Duodenal mucosa (tissue), 2 donors: ENCODE data around the gene PIK3CB.

Source experiments
- H3K27ac ChIP-seq: one replicate; pipeline ENCODE4 v1.7.0; 2013; ENCODE audit warnings: low read depth, low read length
- H3K27me3 ChIP-seq, 2 donors: one replicate each; pipeline ENCODE4 v1.7.0; 2013; ENCODE audit warnings: low read length in 2 of 2, control low read depth in 1 of 2; ENCODE audit not compliant: insufficient read depth in 2 of 2, control insufficient read depth in 1 of 2
- H3K36me3 ChIP-seq, 2 donors: one replicate each; pipeline ENCODE4 v1.7.0; 2013; ENCODE audit warnings: low read length in 2 of 2, control low read depth in 1 of 2; ENCODE audit not compliant: insufficient read depth in 2 of 2, control insufficient read depth in 1 of 2
- H3K4me1 ChIP-seq, 2 donors: one replicate each; pipeline ENCODE4 v1.7.0; 2013; ENCODE audit warnings: low read length in 2 of 2, control low read depth in 1 of 2; ENCODE audit not compliant: insufficient read depth in 2 of 2, control insufficient read depth in 1 of 2
- H3K4me3 ChIP-seq, 2 donors: one replicate each; pipeline ENCODE4 v1.7.0; 2013; ENCODE audit warnings: low read length in 2 of 2, low read depth in 1 of 2
- H3K9ac ChIP-seq, 2 donors: one replicate each; pipeline ENCODE4 v1.7.0; 2013; ENCODE audit warnings: low read length in 2 of 2, low read depth in 1 of 2
- H3K9me3 ChIP-seq, 2 donors: one replicate each; pipeline ENCODE4 v1.7.0; 2013; ENCODE audit warnings: low read length in 2 of 2, control low read depth in 1 of 2; ENCODE audit not compliant: control insufficient read depth in 1 of 2

PIK3CB gene

DNA sequence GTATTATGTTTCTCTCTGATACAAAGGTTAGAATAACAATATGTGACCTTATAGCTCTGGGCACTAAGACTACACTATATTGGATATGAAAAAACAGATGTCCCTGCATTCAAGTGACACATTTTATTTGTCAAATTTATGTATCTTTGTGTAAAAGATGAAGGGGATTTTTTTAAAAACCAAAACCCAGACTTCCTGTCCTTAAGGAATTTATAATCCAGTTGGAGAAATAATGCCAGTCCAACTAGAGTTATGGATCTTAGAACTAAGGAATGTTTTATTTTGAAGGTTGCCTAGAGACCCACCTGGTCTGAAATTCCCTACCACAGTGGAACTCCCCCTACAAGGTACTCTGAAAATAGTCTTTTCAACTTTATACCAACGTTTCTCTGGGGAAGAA, 33.3 kb upstream of the PIK3CB start:
- Histone ChIP-seq H3K4me3 (no peak overlapping the region), H3K27ac (no peak overlapping the region), H3K9ac (no peak overlapping the region), H3K27me3 (no peaks in the 10 kb centered on the region), H3K36me3 (no peaks in the 10 kb centered on the region), H3K9me3 (no peaks in the 10 kb centered on the region), H3K4me1 (peaks cover 7 to 10% of the 10 kb centered on the region in 2 donors)

DNA sequence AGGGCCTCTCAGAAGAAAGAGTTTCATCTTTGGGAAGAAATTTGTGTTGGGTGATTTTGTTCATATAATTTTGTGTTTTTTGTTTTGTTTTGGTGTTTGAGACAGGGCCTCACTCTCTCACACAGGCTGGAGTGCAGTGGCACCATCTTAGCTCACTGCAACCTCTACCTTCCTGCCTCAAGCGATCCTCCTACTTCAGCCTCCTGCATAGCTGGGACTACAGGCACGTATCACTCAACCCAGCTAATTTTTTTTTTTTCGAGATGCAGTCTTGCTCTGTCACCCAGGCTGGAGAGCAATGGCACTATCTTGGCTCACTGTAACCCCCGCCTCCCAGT, 29.0 kb upstream of the PIK3CB start:
- Histone ChIP-seq H3K4me1 (peaks cover 21 to 24% of the 10 kb centered on the region in 2 donors), H3K9ac (no peak overlapping the region), H3K36me3 (no peaks in the 10 kb centered on the region), H3K9me3 (no peaks in the 10 kb centered on the region), H3K27me3 (no peaks in the 10 kb centered on the region), H3K27ac (peak overlapping the region; percentile 68), H3K4me3 (no peak overlapping the region)

DNA sequence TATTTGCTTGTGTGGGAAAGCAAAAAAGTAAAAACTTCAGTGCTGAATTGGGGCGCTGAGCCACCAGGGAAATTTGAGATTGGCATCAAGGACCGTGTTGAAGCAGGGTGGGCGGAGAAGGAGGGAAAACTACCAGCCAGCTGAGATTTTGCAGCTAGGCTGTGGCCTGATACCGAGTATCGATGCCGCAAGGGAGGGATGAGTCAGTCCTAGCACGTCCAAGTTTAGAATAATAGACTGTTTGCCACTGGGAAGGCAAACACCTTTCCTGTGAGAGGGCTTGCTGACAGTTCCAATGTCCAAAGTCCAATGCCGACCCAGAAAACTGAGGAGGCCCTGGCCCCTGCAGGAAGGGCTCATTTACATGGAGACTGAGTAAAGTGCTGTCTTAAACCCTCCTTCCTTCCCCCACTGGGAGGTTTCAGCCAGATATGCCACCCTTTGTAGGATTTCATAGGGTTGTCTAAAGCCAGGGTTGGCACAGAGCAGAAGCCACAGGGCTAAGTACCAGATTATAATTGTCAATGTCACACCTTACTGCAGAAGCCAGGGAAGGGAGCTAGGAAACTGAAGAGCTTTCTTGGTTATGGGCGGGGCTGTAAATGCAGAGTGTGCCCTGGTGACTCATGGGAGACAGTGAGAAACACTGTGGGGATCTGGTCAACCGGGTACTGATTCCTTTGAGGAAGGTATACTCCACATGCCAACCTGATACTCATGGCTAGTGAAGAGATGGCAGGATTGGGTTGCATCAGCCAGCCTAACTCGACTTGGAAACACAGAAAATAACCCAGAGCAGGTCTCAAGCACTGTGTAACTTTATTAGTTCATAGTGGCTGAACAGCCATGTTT, 28.4 kb upstream of the PIK3CB start:
- no peaks in the 10 kb centered on the region for H3K27me3 ChIP-seq
- H3K36me3 ChIP-seq: no peaks in the 10 kb centered on the region
- peak overlapping the region; percentile 19 to 48 for H3K4me3 ChIP-seq
- H3K27ac ChIP-seq: peak overlapping the region; percentile 68
- no peaks in the 10 kb centered on the region for H3K9me3 ChIP-seq
- H3K4me1 ChIP-seq: peaks cover 21 to 24% of the 10 kb centered on the region in 2 donors
- peak overlapping the region; percentile 39 to 60 for H3K9ac ChIP-seq

DNA sequence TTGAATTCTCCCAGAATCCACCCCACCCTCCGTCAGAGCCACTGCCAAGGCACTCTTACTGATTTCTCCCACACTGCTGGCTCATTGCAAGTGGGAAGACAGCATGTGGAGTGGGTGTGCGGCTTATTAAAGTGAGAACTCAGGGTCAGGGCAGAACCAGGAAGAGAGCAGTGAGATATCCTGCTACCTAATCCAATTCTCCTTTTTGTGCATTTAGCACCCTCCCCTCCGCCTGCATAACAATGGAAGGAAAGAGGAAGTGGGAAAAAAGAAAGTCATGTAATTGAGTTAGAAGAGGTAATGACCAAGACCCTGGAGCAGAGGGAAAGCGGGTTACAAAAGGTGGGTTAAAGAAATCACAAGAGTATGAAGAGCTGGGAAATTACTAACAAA, 27.8 kb upstream of the PIK3CB start:
- Histone ChIP-seq H3K9me3 (no peaks in the 10 kb centered on the region), H3K36me3 (no peaks in the 10 kb centered on the region), H3K4me3 (peak overlapping the region; percentile 19 to 48), H3K9ac (peak overlapping the region; percentile 39 to 60), H3K27ac (peak overlapping the region; percentile 54), H3K27me3 (no peaks in the 10 kb centered on the region), H3K4me1 (peaks cover 21 to 24% of the 10 kb centered on the region in 2 donors)

DNA sequence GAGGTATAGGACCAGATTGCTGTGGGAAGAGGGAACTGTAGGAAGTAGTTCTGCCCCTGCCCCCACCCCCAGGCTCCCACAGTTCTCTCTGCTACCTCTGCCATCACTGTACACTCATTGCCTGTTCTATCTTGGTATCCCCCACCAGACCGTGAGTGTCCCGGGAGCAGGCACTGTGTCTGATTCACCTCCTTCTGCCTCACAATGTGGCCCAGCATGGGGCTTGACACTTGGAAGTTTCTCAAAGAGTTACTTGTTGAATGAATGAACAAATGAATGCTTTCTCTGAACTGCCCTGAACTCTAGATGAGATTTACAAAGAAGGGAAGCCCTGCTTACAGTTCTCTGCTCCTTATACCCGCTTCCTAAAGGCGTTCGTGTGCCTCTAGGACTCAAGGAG, 27.1 kb upstream of the PIK3CB start:
- H3K9ac ChIP-seq: no peak overlapping the region
- H3K27ac ChIP-seq: no peak overlapping the region
- H3K27me3 ChIP-seq: no peaks in the 10 kb centered on the region
- peaks cover 21 to 24% of the 10 kb centered on the region in 2 donors for H3K4me1 ChIP-seq
- no peaks in the 10 kb centered on the region for H3K36me3 ChIP-seq
- H3K9me3 ChIP-seq: no peaks in the 10 kb centered on the region
- H3K4me3 ChIP-seq: no peak overlapping the region

DNA sequence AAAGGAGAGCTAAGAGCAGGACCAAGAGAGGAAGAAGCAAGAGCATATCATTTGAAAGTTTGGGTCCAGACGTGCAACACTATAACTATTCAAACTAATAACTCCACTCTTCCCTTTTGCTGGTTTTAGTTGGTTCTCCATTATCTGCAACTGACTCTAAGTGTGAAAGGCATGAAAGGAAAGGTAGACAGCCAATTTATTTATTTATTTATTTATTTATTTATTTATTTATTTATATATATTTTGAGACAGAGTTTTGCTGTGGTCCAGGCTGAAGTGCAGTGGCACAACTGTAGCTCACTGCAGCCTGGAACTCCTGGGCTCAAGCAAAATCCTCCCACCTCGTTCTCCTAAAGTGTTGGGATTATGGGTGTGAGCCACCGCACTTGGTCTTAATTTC, 22.1 kb upstream of the PIK3CB start:
- H3K36me3 ChIP-seq: no peaks in the 10 kb centered on the region
- no peak overlapping the region for H3K27ac ChIP-seq
- no peaks in the 10 kb centered on the region for H3K9me3 ChIP-seq
- no peak overlapping the region for H3K4me3 ChIP-seq
- H3K4me1 ChIP-seq: peaks cover 2 to 6% of the 10 kb centered on the region in 2 donors
- no peaks in the 10 kb centered on the region for H3K27me3 ChIP-seq
- H3K9ac ChIP-seq: no peak overlapping the region

DNA sequence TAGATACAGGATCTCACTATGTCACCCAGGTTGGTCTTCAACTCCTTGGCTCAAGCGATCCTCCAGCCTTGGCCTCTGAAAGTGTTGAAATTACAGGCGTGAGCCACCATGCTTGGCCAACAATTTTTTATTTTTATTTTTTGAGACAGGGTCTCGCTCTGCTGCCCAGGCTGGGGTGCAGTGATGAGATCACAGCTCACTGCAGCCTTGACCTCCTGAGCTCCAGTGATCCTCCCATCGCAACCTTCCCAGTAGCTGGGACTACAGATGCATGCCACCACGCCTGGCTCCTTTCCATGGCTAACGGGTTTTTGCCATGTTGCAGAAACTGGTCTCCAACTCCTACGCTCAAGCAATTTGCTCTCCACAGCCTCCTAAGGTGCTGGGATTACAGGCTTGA, 20.2 kb upstream of the PIK3CB start:
- H3K27ac ChIP-seq: no peak overlapping the region
- no peaks in the 10 kb centered on the region for H3K36me3 ChIP-seq
- no peak overlapping the region for H3K4me3 ChIP-seq
- peaks cover 0 to 4% of the 10 kb centered on the region in 2 donors for H3K4me1 ChIP-seq
- H3K9ac ChIP-seq: no peak overlapping the region
- no peaks in the 10 kb centered on the region for H3K9me3 ChIP-seq
- H3K27me3 ChIP-seq: no peaks in the 10 kb centered on the region

DNA sequence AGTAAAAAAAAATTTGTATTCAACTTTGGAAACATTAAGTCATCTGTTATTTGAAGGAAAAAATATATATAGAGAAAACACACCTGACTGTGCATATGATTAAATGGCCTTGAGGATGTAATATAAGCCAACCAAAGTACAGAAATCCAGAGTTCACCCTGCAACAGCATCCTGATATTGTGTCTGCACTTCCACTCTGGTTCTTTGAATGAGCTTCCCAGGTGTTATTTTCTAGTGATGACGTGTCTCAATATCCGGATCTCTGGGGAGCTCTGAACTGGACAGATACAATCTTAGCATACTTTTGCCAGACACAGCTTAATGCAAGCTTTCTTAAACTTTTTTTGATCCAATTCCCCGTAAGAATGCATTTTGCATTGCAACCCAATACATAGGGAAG, 19.5 kb upstream of the PIK3CB start:
- Histone ChIP-seq H3K9ac (no peak overlapping the region), H3K27me3 (no peaks in the 10 kb centered on the region), H3K27ac (no peak overlapping the region), H3K4me3 (no peak overlapping the region), H3K36me3 (no peaks in the 10 kb centered on the region), H3K9me3 (no peaks in the 10 kb centered on the region), H3K4me1 (peaks cover 0 to 4% of the 10 kb centered on the region in 2 donors)

DNA sequence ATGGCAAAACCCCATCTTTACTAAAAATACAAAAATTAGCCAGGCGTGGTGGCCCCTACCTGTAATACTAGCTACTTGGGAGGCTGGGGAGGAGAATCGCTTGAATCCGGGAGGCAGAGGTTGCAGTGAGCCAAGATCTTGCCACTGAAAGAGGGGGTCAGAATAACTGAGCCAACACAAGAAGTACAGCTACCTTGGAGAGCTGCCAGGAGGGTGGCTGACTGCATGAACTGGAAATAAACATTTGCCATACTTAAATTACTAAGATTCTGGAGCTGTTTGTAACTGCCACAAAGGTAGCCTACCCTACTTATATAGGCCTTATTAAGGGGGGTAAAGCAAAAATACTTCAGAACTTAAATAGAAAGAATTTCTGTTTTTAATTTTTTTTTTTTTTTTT, 15.4 kb upstream of the PIK3CB start:
- H3K9ac ChIP-seq: no peak overlapping the region

DNA sequence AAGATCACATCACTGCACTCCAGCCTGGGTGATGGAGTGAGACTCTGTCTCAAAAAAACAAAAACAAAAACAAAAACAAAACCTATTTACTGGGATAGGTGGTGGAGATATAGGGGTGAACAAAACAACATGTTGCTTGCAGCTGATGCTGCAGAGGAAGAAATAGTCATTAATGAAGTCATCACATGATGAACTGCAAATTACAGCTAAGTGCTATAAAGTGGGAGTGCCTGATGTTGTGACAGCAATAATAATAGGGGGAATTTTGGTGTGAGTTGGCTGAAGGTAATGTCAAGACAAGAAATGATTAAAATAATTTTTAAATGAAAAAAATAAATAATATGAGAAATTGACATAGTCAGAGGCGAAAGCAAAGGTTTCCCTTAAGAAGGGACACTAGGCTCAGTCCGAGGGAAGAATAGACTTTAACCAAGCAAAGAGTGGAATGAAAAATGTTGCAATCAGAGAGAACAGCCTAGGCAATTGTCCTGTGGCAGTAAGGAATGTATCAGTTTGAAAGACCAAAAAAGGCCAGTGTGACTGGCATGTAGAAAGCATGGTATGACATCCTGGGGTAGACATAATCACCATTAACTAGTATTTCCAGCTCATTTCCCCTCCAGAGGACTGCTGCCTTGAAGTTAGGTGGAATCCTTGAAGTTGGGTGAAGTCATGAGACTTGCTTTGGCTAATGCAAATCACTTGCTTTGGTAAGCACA, 14.7 kb upstream of the PIK3CB start:
- H3K27ac ChIP-seq: no peak overlapping the region
- H3K9me3 ChIP-seq: no peaks in the 10 kb centered on the region
- no peak overlapping the region for H3K9ac ChIP-seq
- peaks cover 0 to 4% of the 10 kb centered on the region in 2 donors for H3K4me1 ChIP-seq
- H3K36me3 ChIP-seq: no peaks in the 10 kb centered on the region
- no peak overlapping the region for H3K4me3 ChIP-seq
- no peaks in the 10 kb centered on the region for H3K27me3 ChIP-seq

More for the DNA sequence above, 15.4 kb upstream of the PIK3CB start:
- Histone ChIP-seq H3K36me3 (no peaks in the 10 kb centered on the region), H3K4me1 (peaks cover 0 to 4% of the 10 kb centered on the region in 2 donors), H3K27me3 (no peaks in the 10 kb centered on the region), H3K27ac (no peak overlapping the region), H3K9me3 (no peaks in the 10 kb centered on the region), H3K4me3 (no peak overlapping the region)
